Activated CD8-positive, alpha-beta memory T cell treated with anti-CD3 and anti-CD28 coated beads, Interleukin-2, amount 10 ng/mL, durations not matched to agents 7 days and 5 days (primary cell): ENCODE measurements around the gene PPFIA4. TPM values are rescaled to one million over a fixed set of nuclear protein-coding genes. Genes with fewer than 3 reads are reported as not detected.
A peak's percentile ranks its signal among the peaks of the same experiment; 100 is the strongest.

Experiments used
- ATAC-seq: fragments of 150-1000 bp; cut with Tn5 transposase; one replicate; pipeline ENCODE4 v1.10.0; 2021; ENCODE audit warnings: moderate library complexity
- CTCF ChIA-PET: fragments of 350-600 bp; sonication (Branson Sonifier 250); formaldehyde crosslinking; loops from one replicate; lab custom pipeline; 2021; ENCODE audit warnings: antibody characterized with exemption; lab: Charles Lee
- DNase-seq: peaks from one replicate; pipeline ENCODE4 v3.0.0-alpha.2; 2020
- H3K27ac Mint-ChIP-seq: one replicate; pipeline ENCODE4 v1.8.0; 2021; ENCODE audit warnings: mild to moderate bottlenecking, mixed read lengths
- H3K27me3 Mint-ChIP-seq: one replicate; pipeline ENCODE4 v1.8.0; 2021; ENCODE audit warnings: mixed read lengths
- H3K36me3 Mint-ChIP-seq: one replicate; pipeline ENCODE4 v1.8.0; 2021; ENCODE audit warnings: mild to moderate bottlenecking, mixed read lengths
- H3K4me1 Mint-ChIP-seq: one replicate; pipeline ENCODE4 v1.8.0; 2021; ENCODE audit warnings: mixed read lengths
- H3K4me3 Mint-ChIP-seq: one replicate; pipeline ENCODE4 v1.8.0; 2021; ENCODE audit warnings: mild to moderate bottlenecking, moderate library complexity, mixed read lengths
- H3K9me3 Mint-ChIP-seq: one replicate; pipeline ENCODE4 v1.8.0; 2022; ENCODE audit warnings: low read depth, mixed read lengths
- total RNA-seq, 2 experiments: library from RNA; stranded (reverse); gene quantifications; one replicate each; pipeline ENCODE4 v1.2.3, GENCODE V29; 2021

Gene PPFIA4
- total RNA-seq, 2 experiments from 2014 or later: 4.6 to 17.9 TPM

GRCh38 chr1:203086992-203087763, 60.9 kb downstream of the PPFIA4 start:
- DNase-seq: peak; percentile 19
- CTCF ChIA-PET: no interaction called here
- Mint-ChIP-seq H3K4me3 (no peak overlapping the region), H3K9me3 (no peaks in the 10 kb centered on the region), H3K27ac (no peak overlapping the region), H3K4me1 (no peaks in the 10 kb centered on the region), H3K27me3 (peaks cover 9% of the 10 kb centered on the region), H3K36me3 (no peaks in the 10 kb centered on the region)
- ATAC-seq: no peak

GRCh38 chr1:203088441-203088840, 62.1 kb downstream of the PPFIA4 start:
- Mint-ChIP-seq H3K36me3 (no peaks in the 10 kb centered on the region), H3K9me3 (no peaks in the 10 kb centered on the region), H3K4me1 (no peaks in the 10 kb centered on the region), H3K4me3 (no peak overlapping the region), H3K27ac (no peak overlapping the region), H3K27me3 (peaks cover 16% of the 10 kb centered on the region)
- peak; percentile 30 for DNase-seq
- ATAC-seq: no peak
- CTCF ChIA-PET: no interaction called here

- Mint-ChIP-seq H3K9me3 (no peaks in the 10 kb centered on the region), H3K36me3 (no peaks in the 10 kb centered on the region), H3K4me3 (no peak overlapping the region), H3K27ac (no peak overlapping the region), H3K4me1 (no peaks in the 10 kb centered on the region), H3K27me3 (peaks cover 18% of the 10 kb centered on the region)
- ATAC-seq: no peak
- DNase-seq: peak; percentile 40
- CTCF ChIA-PET: no interaction called here
Measured at GRCh38 chr1:203089001-203089650, 62.8 kb downstream of the PPFIA4 start.

- Mint-ChIP-seq H3K36me3 (no peaks in the 10 kb centered on the region), H3K27ac (no peak overlapping the region), H3K4me1 (no peaks in the 10 kb centered on the region), H3K9me3 (peaks cover under 1% of the 10 kb centered on the region), H3K27me3 (peaks cover 18% of the 10 kb centered on the region), H3K4me3 (no peak overlapping the region)
- peak; percentile 29 for DNase-seq
- CTCF ChIA-PET: no interaction called here
- ATAC-seq: no peak
Measured at GRCh38 chr1:203089651-203090045, 63.4 kb downstream of the PPFIA4 start.

- H3K9me3 Mint-ChIP-seq: peaks cover 10% of the 10 kb centered on the region
- no peak overlapping the region for H3K27ac Mint-ChIP-seq
- H3K4me3 Mint-ChIP-seq: no peak overlapping the region
- H3K27me3 Mint-ChIP-seq: peaks cover 28% of the 10 kb centered on the region
- H3K36me3 Mint-ChIP-seq: peaks cover 1% of the 10 kb centered on the region
- peak; percentile 14 for DNase-seq
- CTCF ChIA-PET: no interaction called here
- H3K4me1 Mint-ChIP-seq: no peaks in the 10 kb centered on the region
- no peak for ATAC-seq
Measured at GRCh38 chr1:203090421-203091198, 64.3 kb downstream of the PPFIA4 start.

GRCh38 chr1:203091199-203091477, 64.8 kb downstream of the PPFIA4 start:
- CTCF ChIA-PET: no interaction called here
- no peak for ATAC-seq
- Mint-ChIP-seq H3K4me1 (no peaks in the 10 kb centered on the region), H3K9me3 (peaks cover 11% of the 10 kb centered on the region), H3K4me3 (no peak overlapping the region), H3K36me3 (peaks cover 1% of the 10 kb centered on the region), H3K27ac (no peak overlapping the region), H3K27me3 (peaks cover 33% of the 10 kb centered on the region)
- peak; percentile 15 for DNase-seq

GRCh38 chr1:203091761-203092330, 65.6 kb downstream of the PPFIA4 start:
- DNase-seq (peak; percentile 22), ATAC-seq (no peak)
- peaks cover 34% of the 10 kb centered on the region for H3K27me3 Mint-ChIP-seq
- no peaks in the 10 kb centered on the region for H3K4me1 Mint-ChIP-seq
- CTCF ChIA-PET: no interaction called here
- H3K36me3 Mint-ChIP-seq: peaks cover 1% of the 10 kb centered on the region
- no peak overlapping the region for H3K4me3 Mint-ChIP-seq
- peaks cover 11% of the 10 kb centered on the region for H3K9me3 Mint-ChIP-seq
- H3K27ac Mint-ChIP-seq: no peak overlapping the region

GRCh38 chr1:203093754-203094410, 67.6 kb downstream of the PPFIA4 start:
- CTCF ChIA-PET: interaction anchor here (0.6 kb wide), 1 partner anchor 1304 kb away, joined by 3 read pairs; no protein-coding TSS in a partner anchor
- H3K9me3 Mint-ChIP-seq: peaks cover 11% of the 10 kb centered on the region
- H3K27ac Mint-ChIP-seq: no peak overlapping the region
- no peak overlapping the region for H3K4me3 Mint-ChIP-seq
- DNase-seq: peak; percentile 4
- peaks cover 40% of the 10 kb centered on the region for H3K27me3 Mint-ChIP-seq
- H3K36me3 Mint-ChIP-seq: peaks cover 1% of the 10 kb centered on the region
- ATAC-seq: no peak
- H3K4me1 Mint-ChIP-seq: no peaks in the 10 kb centered on the region

- DNase-seq: no peak
- CTCF ChIA-PET: interaction anchor here (0.6 kb wide), 1 partner anchor 150 kb away, joined by 3 read pairs; no protein-coding TSS in a partner anchor
- Mint-ChIP-seq H3K27me3 (peaks cover 40% of the 10 kb centered on the region), H3K27ac (no peak overlapping the region), H3K4me1 (no peaks in the 10 kb centered on the region), H3K9me3 (peaks cover 11% of the 10 kb centered on the region), H3K4me3 (no peak overlapping the region), H3K36me3 (peaks cover 1% of the 10 kb centered on the region)
- no peak for ATAC-seq
Measured at GRCh38 chr1:203095061-203095690, 68.9 kb downstream of the PPFIA4 start.

GRCh38 chr1:203096566-203096965, 70.3 kb downstream of the PPFIA4 start:
- Mint-ChIP-seq H3K4me1 (no peaks in the 10 kb centered on the region), H3K27me3 (peaks cover 35% of the 10 kb centered on the region), H3K27ac (no peak overlapping the region), H3K9me3 (peaks cover 11% of the 10 kb centered on the region), H3K4me3 (no peak overlapping the region), H3K36me3 (peaks cover 1% of the 10 kb centered on the region)
- ATAC-seq (no peak), DNase-seq (no peak)
- CTCF ChIA-PET: no interaction called here

- Mint-ChIP-seq H3K9me3 (peaks cover 11% of the 10 kb centered on the region), H3K36me3 (peaks cover 1% of the 10 kb centered on the region), H3K27me3 (peaks cover 34% of the 10 kb centered on the region), H3K4me1 (no peaks in the 10 kb centered on the region), H3K27ac (no peak overlapping the region), H3K4me3 (no peak overlapping the region)
- no peak for DNase-seq
- CTCF ChIA-PET: no interaction called here
- ATAC-seq: no peak
Measured at GRCh38 chr1:203097001-203097400, 70.7 kb downstream of the PPFIA4 start.

GRCh38 chr1:203098445-203098844, 72.2 kb downstream of the PPFIA4 start:
- Mint-ChIP-seq H3K4me3 (no peak overlapping the region), H3K4me1 (no peaks in the 10 kb centered on the region), H3K27me3 (peaks cover 26% of the 10 kb centered on the region), H3K27ac (no peak overlapping the region), H3K9me3 (peaks cover 11% of the 10 kb centered on the region), H3K36me3 (peaks cover 1% of the 10 kb centered on the region)
- DNase-seq (no peak), ATAC-seq (no peak)
- CTCF ChIA-PET: no interaction called here
